HepG2 (cell line): Measurements from ENCODE around the gene ANKRD11. TPM values are rescaled to one million over a fixed set of nuclear protein-coding genes. Genes with fewer than 3 reads are reported as not detected.

Experiments used
- ARHGAP35 ChIP-seq: sonication (generic); formaldehyde crosslinking; IDR thresholded peaks from 2 replicates; pipeline ENCODE4 v1.9.0; 2022; ENCODE audit warnings: mild to moderate bottlenecking, inconsistent platforms, moderate library complexity, missing genetic modification reagents, borderline replicate concordance
- ARID2 ChIP-seq: sonication (generic); formaldehyde crosslinking; IDR thresholded peaks from 2 replicates; pipeline ENCODE4 v1.8.1; 2022; ENCODE audit warnings: mild to moderate bottlenecking, missing genetic modification reagents, borderline replicate concordance
- CHCHD3 ChIP-seq: sonication (generic); formaldehyde crosslinking; IDR thresholded peaks from 2 replicates; pipeline ENCODE4 v1.8.0; 2022; ENCODE audit warnings: mild to moderate bottlenecking, missing genetic modification reagents, moderate library complexity
- DZIP1 ChIP-seq: sonication (generic); formaldehyde crosslinking; IDR thresholded peaks from 2 replicates; pipeline ENCODE4 v1.5.0; 2020; ENCODE audit warnings: mild to moderate bottlenecking, missing genetic modification reagents
- ELF1 ChIP-seq: sonication (generic); formaldehyde crosslinking; IDR thresholded peaks from 2 replicates; pipeline ENCODE4 v1.4.0; 2020; ENCODE audit warnings: missing genetic modification reagents
- FOXK2 ChIP-seq: fragments of 450-650 bp; IDR thresholded peaks from 2 replicates; pipeline ENCODE4 v1.6.1; 2016
- HOXD1 ChIP-seq: sonication (generic); formaldehyde crosslinking; IDR thresholded peaks from 2 replicates; pipeline ENCODE4 v1.5.0; 2020; ENCODE audit warnings: missing genetic modification reagents
- KDM3A ChIP-seq: IDR thresholded peaks from 2 replicates; pipeline ENCODE4 v1.6.1; 2018; ENCODE audit warnings: low read depth, missing compliant biosample characterization
- MYNN ChIP-seq: sonication (generic); formaldehyde crosslinking; IDR thresholded peaks from 2 replicates; pipeline ENCODE4 v1.4.0; 2020; ENCODE audit warnings: mild to moderate bottlenecking, low read depth, missing genetic modification reagents
- NCOR1 ChIP-seq: fragments of 200-600 bp; sonication (generic); IDR thresholded peaks from 2 replicates; pipeline ENCODE4 v1.7.0; 2017; ENCODE audit warnings: antibody characterized with exemption, low read length, borderline replicate concordance
- NFIC ChIP-seq: IDR thresholded peaks from 2 replicates; pipeline ENCODE4 v1.6.1; 2012; ENCODE audit warnings: mild to moderate bottlenecking, low read length, inconsistent platforms
- NFRKB ChIP-seq: fragments of 450-650 bp; IDR thresholded peaks from 2 replicates; pipeline ENCODE4 v1.6.1; 2017
- PAF1 ChIP-seq: IDR thresholded peaks from 2 replicates; pipeline ENCODE4 v1.6.1; 2016; ENCODE audit warnings: missing genetic modification reagents, missing compliant biosample characterization
- RARG ChIP-seq: sonication (generic); formaldehyde crosslinking; IDR thresholded peaks from 2 replicates; pipeline ENCODE4 v1.4.0; 2020; ENCODE audit warnings: low read depth, mild to moderate bottlenecking, missing genetic modification reagents
- SYNCRIP ChIP-seq: fragments of 200-400 bp; formaldehyde crosslinking; IDR thresholded peaks from 2 replicates; pipeline ENCODE4 v1.6.1; 2018; ENCODE audit warnings: mild to moderate bottlenecking, low read depth, low read length; ENCODE audit not compliant: insufficient read depth
- THAP7 ChIP-seq: sonication (generic); formaldehyde crosslinking; IDR thresholded peaks from 2 replicates; pipeline ENCODE4 v1.8.1; 2023; ENCODE audit warnings: mild to moderate bottlenecking, missing genetic modification reagents
- TOPORS ChIP-seq: sonication (generic); formaldehyde crosslinking; IDR thresholded peaks from 2 replicates; pipeline ENCODE4 v1.8.0; 2023; ENCODE audit warnings: mild to moderate bottlenecking, missing genetic modification reagents
- ZBTB43 ChIP-seq: sonication (generic); formaldehyde crosslinking; conservative IDR thresholded peaks from 2 replicates; pipeline ENCODE4 v1.4.0; 2020; ENCODE audit warnings: missing genetic modification reagents
- ZNF20 ChIP-seq: sonication (generic); formaldehyde crosslinking; IDR thresholded peaks from 2 replicates; pipeline ENCODE4 v1.4.0; 2020; ENCODE audit warnings: mild to moderate bottlenecking, moderate library complexity, missing genetic modification reagents
- ZNF205 ChIP-seq: IDR thresholded peaks from 2 replicates; pipeline ENCODE4 v1.6.1; 2018; ENCODE audit warnings: missing biosample characterization, missing genetic modification reagents
- ZNF275 ChIP-seq: sonication (generic); formaldehyde crosslinking; IDR thresholded peaks from 2 replicates; pipeline ENCODE4 v1.8.0; 2022; ENCODE audit warnings: missing genetic modification reagents, mild to moderate bottlenecking, inconsistent platforms, borderline replicate concordance
- ZNF30 ChIP-seq: sonication (generic); formaldehyde crosslinking; IDR thresholded peaks from 2 replicates; pipeline ENCODE4 v1.5.0; 2020; ENCODE audit warnings: mild to moderate bottlenecking, missing genetic modification reagents
- ZNF501 ChIP-seq: sonication (generic); formaldehyde crosslinking; IDR thresholded peaks from 2 replicates; pipeline ENCODE4 v1.5.1; 2020; ENCODE audit warnings: mild to moderate bottlenecking, moderate library complexity, missing genetic modification reagents
- ZNF615 ChIP-seq: sonication (generic); formaldehyde crosslinking; IDR thresholded peaks from 2 replicates; pipeline ENCODE4 v1.5.0; 2020; ENCODE audit warnings: mild to moderate bottlenecking, missing genetic modification reagents, borderline replicate concordance
- ZNF766 ChIP-seq: sonication (generic); formaldehyde crosslinking; IDR thresholded peaks from 2 replicates; pipeline ENCODE4 v1.5.0; 2020; ENCODE audit warnings: missing genetic modification reagents, borderline replicate concordance
- ZNF777 ChIP-seq: sonication (generic); formaldehyde crosslinking; IDR thresholded peaks from 2 replicates; pipeline ENCODE4 v1.4.0; 2020; ENCODE audit warnings: missing genetic modification reagents
- polyA plus RNA-seq, 8 experiments: library from polyadenylated mRNA; depleted of rRNA in 3 of 8; stranded (reverse) in 7 of 8; unstranded in 1 of 8; fragments of >200 nt; fragmentation: Illumina TruSeq in 4 of 8; extraction: Trizol in 4 of 8; gene quantifications; 2 replicates each; pipeline versions ENCODE4 v1.2.1 to v1.2.3, GENCODE V29; 2011 to 2016; ENCODE audit warnings: low read depth in 4 of 8, missing spikeins in 1 of 8, mixed read lengths in 1 of 8; ENCODE audit not compliant: insufficient read depth in 1 of 8
- total RNA-seq, 5 experiments: library from RNA; depleted of rRNA; stranded (reverse); fragments of >200 nt; fragmentation: Illumina TruSeq; extraction: Trizol; gene quantifications; 2 replicates each; pipeline ENCODE4 v1.2.3, GENCODE V29; 2016; ENCODE audit warnings: low read depth in 1 of 5

Gene ANKRD11
- total and polyA plus RNA-seq, 2 of the 13 experiments (the other 11 are each of a cell fraction or from before 2014, with no cell fraction given) = 21.4 to 38.4 TPM

GRCh38 chr16:89422905-89423630 is 67.3 kb downstream of the ANKRD11 start (continued):
- no peak for TF ChIP-seq ELF1
- 0 out of 2 replicates have a peak, but pooled peaks have one; percentile 30 for TF ChIP-seq ZNF766 (CRISPR knock-in tag)
- no peak for TF ChIP-seq SYNCRIP
- no peak for TF ChIP-seq HOXD1 (CRISPR knock-in tag)
- no peak for TF ChIP-seq ZNF205 (CRISPR knock-in tag)
- TF ChIP-seq NFIC = no peak
- no peak for TF ChIP-seq DZIP1 (CRISPR knock-in tag)
- TF ChIP-seq FOXK2 = no peak
- no peak for TF ChIP-seq MYNN (CRISPR knock-in tag)
- TF ChIP-seq ZNF501 (CRISPR knock-in tag) = peak; percentile 68
- peak; percentile 36; the same call in 1 of the 2 replicates for TF ChIP-seq ARHGAP35 (CRISPR knock-in tag)
- no peak for TF ChIP-seq ZNF615 (CRISPR knock-in tag)
- no peak; the same call in 1 of the 2 replicates for TF ChIP-seq NCOR1
- no peak for TF ChIP-seq CHCHD3 (CRISPR knock-in tag)
- no peak for TF ChIP-seq PAF1 (CRISPR knock-in tag)
- no peak for TF ChIP-seq RARG
- TF ChIP-seq ZNF20 = no peak
- no peak for TF ChIP-seq NFRKB
- peak; percentile 11; the same call in 1 of the 2 replicates for TF ChIP-seq ZNF777 (CRISPR knock-in tag)
- TF ChIP-seq ZNF275 (CRISPR knock-in tag) = no peak
- TF ChIP-seq ZBTB43 = 0 out of 2 replicates have a peak, but pooled peaks have one; percentile 51
- no peak for TF ChIP-seq ARID2 (CRISPR knock-in tag)
- peak; percentile 45; the same call in 1 of the 2 replicates for TF ChIP-seq TOPORS (CRISPR knock-in tag)
- no peak for TF ChIP-seq ZNF30 (CRISPR knock-in tag)
- TF ChIP-seq KDM3A (CRISPR knock-in tag) = no peak; the same call in 1 of the 2 replicates
- 0 out of 2 replicates have a peak, but pooled peaks have one; percentile 59 for TF ChIP-seq THAP7
